Epithelial cell of proximal tubule (primary cell): ENCODE results near the gene KHK. TPM values are rescaled to one million over a fixed set of nuclear protein-coding genes. Genes with fewer than 3 reads are reported as not detected.
"Not testable (repeated sequence)": the region's sequence is repeated elsewhere in the genome, so short reads cannot be mapped to it uniquely, and the experiment has no call there.

Experiments
- DNase-seq: peaks from one replicate; pipeline ENCODE4 v3.0.0-alpha.2; 2011; ENCODE audit warnings: low read depth
- H3K4me3 ChIP-seq: 2 replicates; pipeline ENCODE4 v1.5.1; 2011; ENCODE audit warnings: low read depth, mild to moderate bottlenecking, low read length
- CTCF ChIP-seq: conservative IDR thresholded peaks from 2 replicates; pipeline ENCODE4 v1.5.1; 2012; ENCODE audit warnings: low read depth, mild to moderate bottlenecking, low read length
- total RNA-seq: library from RNA; depleted of rRNA; stranded (reverse); fragments of >200 nt; gene quantifications from 2 replicates; pipeline ENCODE4 v1.2.3, GENCODE V29; 2015

Gene KHK
- total RNA-seq, 1 donor from 2014 or later = 6.1 TPM

DNA sequence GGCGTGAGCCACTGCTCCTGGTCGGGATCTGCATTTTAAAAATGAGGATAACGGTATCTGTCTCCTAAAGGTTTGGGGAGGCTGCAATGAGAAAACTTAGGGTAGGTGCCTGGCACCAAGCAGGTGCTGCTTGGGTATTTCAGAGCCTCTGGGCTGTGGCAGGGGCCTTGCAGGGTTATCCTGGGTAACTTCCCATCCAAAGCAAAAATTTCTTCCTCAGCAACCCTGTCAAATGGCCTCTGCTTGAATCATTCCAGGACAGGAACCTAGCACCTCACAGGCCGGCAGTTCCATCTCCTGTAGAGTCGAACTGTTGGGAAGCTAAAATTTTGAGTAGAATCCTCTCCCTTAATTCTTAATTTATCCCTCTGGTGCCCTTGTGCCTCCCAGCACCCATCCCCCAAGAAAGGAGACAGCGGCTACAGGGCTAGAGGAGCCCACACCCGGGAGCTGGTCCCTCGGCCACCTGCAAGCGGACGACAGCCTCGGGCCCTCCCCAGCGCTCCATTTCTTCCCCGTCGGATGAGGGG, 31.5 kb downstream of the KHK start:
- H3K4me3 ChIP-seq = peak overlapping the region; percentile 49
- no peak for DNase-seq
- no peak for TF ChIP-seq CTCF

- no peak for DNase-seq
- H3K4me3 ChIP-seq = peak within 1 kb of the TSS; percentile 49
- TF ChIP-seq CTCF = no peak
Measured at GRCh38 chr2:27118525-27119329, 32.2 kb downstream of the KHK start, which contains the start of gene CGREF1. CGREF1 (minus strand) TSS chr2:27119128; CDS start chr2:27104366, 14,762 bp downstream.

- H3K4me3 ChIP-seq = peak overlapping the region; percentile 39
- DNase-seq = not testable (repeated sequence)
Measured at GRCh38 chr2:27119330-27119670, 32.7 kb downstream of the KHK start.

- no peak for DNase-seq
- H3K4me3 ChIP-seq = no peak overlapping the region
- no peak for TF ChIP-seq CTCF
Measured at GRCh38 chr2:27121906-27122305, 35.3 kb downstream of the KHK start.

- no peak for TF ChIP-seq CTCF
- H3K4me3 ChIP-seq = no peak overlapping the region
- DNase-seq = no peak
Measured at GRCh38 chr2:27122791-27123190, 36.2 kb downstream of the KHK start.

- H3K4me3 ChIP-seq = peak within 1 kb of the TSS; percentile 62
- no peak for TF ChIP-seq CTCF
- DNase-seq = no peak
Measured at GRCh38 chr2:27123302-27124150, 37.0 kb downstream of the KHK start, which contains the start of gene ABHD1. ABHD1 (plus strand) TSS chr2:27123815; CDS start chr2:27123949, 134 bp downstream.

DNA sequence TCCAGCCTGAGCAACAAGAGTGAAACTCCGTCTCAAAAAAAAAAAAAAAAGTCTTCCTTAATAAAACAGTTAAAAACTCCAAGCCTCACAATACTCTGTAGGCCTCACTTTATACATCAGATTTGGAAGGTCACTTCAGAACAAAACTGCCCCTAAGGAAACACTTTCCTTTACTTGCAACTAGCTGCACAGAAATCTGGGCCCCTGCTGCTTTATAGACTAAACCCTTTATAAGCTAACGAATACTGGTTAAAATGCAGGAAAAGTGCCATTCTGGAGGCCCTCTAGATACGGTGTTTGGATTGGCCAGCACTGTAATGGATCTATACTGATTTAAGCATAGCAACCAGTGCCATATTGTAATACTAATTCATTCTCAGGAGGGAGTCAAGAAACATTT, 38.5 kb downstream of the KHK start:
- TF ChIP-seq CTCF = no peak
- no peak overlapping the region for H3K4me3 ChIP-seq

More for the DNA sequence above, 38.5 kb downstream of the KHK start:
- DNase-seq = no peak
